B cell (primary cell): Measurements from ENCODE around the gene AP3D1. TPM values are rescaled to one million over a fixed set of nuclear protein-coding genes. Genes with fewer than 3 reads are reported as not detected.

Source experiments
- ATAC-seq: fragments of 200-7000 bp; cut with Tn5 transposase; one replicate; pipeline ENCODE4 v1.10.0; 2021; ENCODE audit warnings: low read depth, mild to moderate bottlenecking, moderate number of reproducible peaks, moderate library complexity
- CTCF ChIA-PET: fragments of 350-600 bp; sonication (Branson Sonifier 250); formaldehyde crosslinking; loops from one replicate; lab custom pipeline; 2021; ENCODE audit warnings: antibody characterized with exemption, inconsistent platforms; lab: Charles Lee
- POLR2A ChIA-PET: fragments of 350-600 bp; sonication (Branson Sonifier 250); formaldehyde crosslinking; loops from one replicate; lab custom pipeline; 2021; ENCODE audit warnings: antibody characterized with exemption; lab: Charles Lee
- DNase-seq: peaks from one replicate; pipeline ENCODE4 v3.0.0; 2013
- H2AFZ ChIP-seq: 2 replicates; pipeline ENCODE4 v1.6.1; 2012; ENCODE audit warnings: mild to moderate bottlenecking, low read depth, low read length; ENCODE audit not compliant: insufficient read depth, poor library complexity, severe bottlenecking
- H3K27ac ChIP-seq, 2 donors: 1 replicate in 1 of 2; 2 replicates in 1 of 2; pipeline ENCODE4 v1.5.1; 2012 to 2013; ENCODE audit warnings: low read length in 2 of 2, mild to moderate bottlenecking in 2 of 2, moderate library complexity in 1 of 2
- H3K27me3 ChIP-seq, 4 experiments: fragments of 200-600 bp in 1 of 4; sonication (generic) in 1 of 4; replicated peaks in 1 of 4; 1 replicate in 2 of 4; 2 replicates in 2 of 4; pipeline versions ENCODE4 v1.6.1 to v1.7.0; 2013 to 2016; ENCODE audit warnings: low read length in 3 of 4, mild to moderate bottlenecking in 2 of 4, mixed read lengths in 1 of 4, moderate library complexity in 1 of 4; ENCODE audit not compliant: insufficient read depth in 4 of 4, control insufficient read depth in 3 of 4; ENCODE audit errors: control extremely low read depth in 1 of 4
- H3K36me3 ChIP-seq, 2 experiments: replicated peaks in 1 of 2; 1 replicate in 1 of 2; 2 replicates in 1 of 2; pipeline versions ENCODE4 v1.6.1 to v1.7.1; 2013; ENCODE audit warnings: low read length in 1 of 2; ENCODE audit not compliant: insufficient read depth in 2 of 2, control insufficient read depth in 1 of 2; ENCODE audit errors: control extremely low read depth in 1 of 2, extremely low read depth in 1 of 2
- H3K4me1 ChIP-seq, 2 donors: fragments of 200-600 bp in 1 of 2; sonication (generic) in 1 of 2; 1 replicate in 1 of 2; 2 replicates in 1 of 2; pipeline versions ENCODE4 v1.5.1 to v1.6.1; 2013 to 2017; ENCODE audit warnings: low read length in 2 of 2; ENCODE audit not compliant: control insufficient read depth in 2 of 2, insufficient read depth in 2 of 2
- H3K4me2 ChIP-seq: replicated peaks from 2 replicates; pipeline ENCODE3; 2012; ENCODE audit warnings: mild to moderate bottlenecking, low read depth, low read length; ENCODE audit not compliant: poor library complexity, severe bottlenecking
- H3K4me3 ChIP-seq, 5 experiments: fragments of 200-600 bp in 1 of 5; sonication (generic) in 1 of 5; 1 replicate in 3 of 5; 2 replicates in 2 of 5; pipeline versions ENCODE4 v1.5.1 to v1.7.0; 2011 to 2016; ENCODE audit warnings: low read length in 4 of 5, mild to moderate bottlenecking in 4 of 5, low read depth in 2 of 5, control low read depth in 1 of 5, moderate library complexity in 1 of 5; ENCODE audit not compliant: insufficient read depth in 1 of 5; ENCODE audit errors: control extremely low read depth in 1 of 5, extremely low read depth in 1 of 5
- H3K79me2 ChIP-seq: fragments of 200-600 bp; sonication (generic); one replicate; pipeline ENCODE4 v1.6.0; 2016; ENCODE audit warnings: low read length; ENCODE audit not compliant: control insufficient read depth, insufficient read depth
- H3K9ac ChIP-seq: fragments of 200-600 bp; sonication (generic); 2 replicates; pipeline ENCODE4 v1.6.1; 2017; ENCODE audit warnings: mild to moderate bottlenecking, low read length, moderate library complexity
- H3K9me3 ChIP-seq, 3 donors: one replicate each; pipeline versions ENCODE4 v1.6.1 to v1.7.1; 2013; ENCODE audit warnings: low read length in 2 of 3; ENCODE audit not compliant: control insufficient read depth in 2 of 3, insufficient read depth in 1 of 3; ENCODE audit errors: control extremely low read depth in 1 of 3
- H4K20me1 ChIP-seq: 2 replicates; pipeline ENCODE4 v1.6.0; 2012; ENCODE audit warnings: mild to moderate bottlenecking, low read length; ENCODE audit not compliant: insufficient read depth, control insufficient read depth, poor library complexity, severe bottlenecking
- H3K27ac Mint-ChIP-seq: one replicate; pipeline ENCODE4 v1.8.0; 2021; ENCODE audit warnings: mixed read lengths
- H3K27me3 Mint-ChIP-seq: one replicate; pipeline ENCODE4 v1.8.0; 2021; ENCODE audit warnings: mixed read lengths
- H3K4me1 Mint-ChIP-seq: one replicate; pipeline ENCODE4 v1.8.0; 2021; ENCODE audit warnings: mixed read lengths
- H3K4me3 Mint-ChIP-seq: one replicate; pipeline ENCODE4 v1.8.0; 2021; ENCODE audit warnings: mixed read lengths
- H3K9me3 Mint-ChIP-seq: one replicate; pipeline ENCODE4 v1.8.0; 2022; ENCODE audit warnings: mixed read lengths; ENCODE audit not compliant: insufficient read depth
- EZH2 ChIP-seq: IDR thresholded peaks from 2 replicates; pipeline ENCODE4 v1.6.1; 2012; ENCODE audit warnings: borderline replicate concordance, low read depth, mild to moderate bottlenecking, moderate library complexity, low read length; ENCODE audit not compliant: insufficient read depth, poor library complexity, severe bottlenecking
- WGBS: methylation state at CpG from one replicate; pipeline ENCODE4 v1.1.5; 2013; ENCODE audit warnings: missing lambda C conversion rate; ENCODE audit not compliant: insufficient coverage; 5-methylcytosine and 5-hydroxymethylcytosine counted together
- intact Hi-C: fragments of 100-400 bp; cut with micrococcal nuclease; formaldehyde crosslinking; loops from one replicate; pipeline ENCODE4 v1.10.0; 2022
- polyA plus RNA-seq: library from polyadenylated mRNA; depleted of rRNA; stranded (reverse); fragments of >200 nt; gene quantifications from 2 replicates; pipeline ENCODE4 v1.2.3, GENCODE V29; 2012
- total RNA-seq, 2 donors: library from RNA; stranded (reverse); fragments of 120-200 nt in 1 of 2; gene quantifications; 1 replicate in 1 of 2; 2 replicates in 1 of 2; pipeline versions ENCODE4 v1.2.3 to v1.2.4, GENCODE V29; 2013 to 2022
- TF ChIP-seq, protein P1 (sequence below): fragments of 200-600 bp; IDR thresholded peaks from one replicate; pipeline ENCODE4 v1.8.0; 2022; ENCODE audit warnings: antibody characterized with exemption, mild to moderate bottlenecking

The AP3D1 gene
- total and polyA plus RNA-seq, 2 donors (not counting 1 experiment from before 2014, with no cell fraction given): 96.4 to 114 TPM

- H3K9me3 ChIP-seq: peaks cover 0 to 3% (median 0%) of the 10 kb centered on the region in 3 donors
- DNase-seq: no peak
- no peaks in the 10 kb centered on the region for H3K9me3 Mint-ChIP-seq
- POLR2A ChIA-PET: interaction anchor here (0.5 to 1.2 kb wide), 5 partner anchors 26 to 38 kb away, joined by 3 to 6 read pairs (median 3); no protein-coding TSS in a partner anchor
- H3K4me1 Mint-ChIP-seq: peaks cover 61% of the 10 kb centered on the region
- CTCF ChIA-PET: interaction anchor here (1.1 kb wide), 1 partner anchor 39 kb away, joined by 4 read pairs; no protein-coding TSS in a partner anchor
- no peak overlapping the region for H3K9ac ChIP-seq
- H3K27ac Mint-ChIP-seq: peak overlapping the region; percentile 70
- no peaks in the 10 kb centered on the region for H4K20me1 ChIP-seq
- intact Hi-C loops: no loop called here
- peaks cover 41% of the 10 kb centered on the region for H3K79me2 ChIP-seq
- no peak overlapping the region for H2AFZ ChIP-seq
- no peak overlapping the region for H3K4me3 ChIP-seq
- H3K27me3 Mint-ChIP-seq: no peaks in the 10 kb centered on the region
- no peak for TF ChIP-seq EZH2
- TF ChIP-seq, protein P1, sequence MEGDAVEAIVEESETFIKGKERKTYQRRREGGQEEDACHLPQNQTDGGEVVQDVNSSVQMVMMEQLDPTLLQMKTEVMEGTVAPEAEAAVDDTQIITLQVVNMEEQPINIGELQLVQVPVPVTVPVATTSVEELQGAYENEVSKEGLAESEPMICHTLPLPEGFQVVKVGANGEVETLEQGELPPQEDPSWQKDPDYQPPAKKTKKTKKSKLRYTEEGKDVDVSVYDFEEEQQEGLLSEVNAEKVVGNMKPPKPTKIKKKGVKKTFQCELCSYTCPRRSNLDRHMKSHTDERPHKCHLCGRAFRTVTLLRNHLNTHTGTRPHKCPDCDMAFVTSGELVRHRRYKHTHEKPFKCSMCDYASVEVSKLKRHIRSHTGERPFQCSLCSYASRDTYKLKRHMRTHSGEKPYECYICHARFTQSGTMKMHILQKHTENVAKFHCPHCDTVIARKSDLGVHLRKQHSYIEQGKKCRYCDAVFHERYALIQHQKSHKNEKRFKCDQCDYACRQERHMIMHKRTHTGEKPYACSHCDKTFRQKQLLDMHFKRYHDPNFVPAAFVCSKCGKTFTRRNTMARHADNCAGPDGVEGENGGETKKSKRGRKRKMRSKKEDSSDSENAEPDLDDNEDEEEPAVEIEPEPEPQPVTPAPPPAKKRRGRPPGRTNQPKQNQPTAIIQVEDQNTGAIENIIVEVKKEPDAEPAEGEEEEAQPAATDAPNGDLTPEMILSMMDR: no peak
- peak overlapping the region; percentile 29 to 99 for H3K27ac ChIP-seq
- no peaks in the 10 kb centered on the region for H3K36me3 ChIP-seq
- H3K27me3 ChIP-seq: no peaks in the 10 kb centered on the region
- H3K4me2 ChIP-seq: peak overlapping the region; percentile 77
- no peak overlapping the region for H3K4me3 Mint-ChIP-seq
- WGBS: 87% methylated on average over 22 of the region's 23 CpGs
- H3K4me1 ChIP-seq: peaks cover 63 to 88% of the 10 kb centered on the region in 2 donors
- no peak for ATAC-seq
These were observed 93.6 kb downstream of the AP3D1 start for GRCh38 chr19:2057484-2058469.
